K562 (cell line): ENCODE results near the gene SAP25.

Experiments used
- FOXJ2 ChIP-seq: fragments of 200-800 bp; sonication (Bioruptor generic); IDR thresholded peaks from 2 replicates; pipeline ENCODE4 v1.6.1; 2016; ENCODE audit warnings: missing genetic modification characterization, missing compliant biosample characterization
- HNRNPH1 ChIP-seq: fragments of 200-400 bp; formaldehyde crosslinking; optimal IDR thresholded peaks from 2 replicates; pipeline ENCODE3; 2017; ENCODE audit warnings: low read depth, mild to moderate bottlenecking, low read length, moderate library complexity
- NCOA1 ChIP-seq: fragments of 450-650 bp; IDR thresholded peaks from 2 replicates; pipeline ENCODE4 v1.6.1; 2016; ENCODE audit warnings: low read depth
- SIN3A ChIP-seq, 2 experiments: fragments of 150-350 bp in 1 of 2; IDR thresholded peaks; 2 replicates each; pipeline ENCODE4 v1.6.1; 2011 to 2016; ENCODE audit warnings: borderline replicate concordance in 2 of 2, low read depth in 2 of 2, low read length in 2 of 2, mild to moderate bottlenecking in 2 of 2, moderate library complexity in 2 of 2; ENCODE audit not compliant: control insufficient read depth in 1 of 2
- TARDBP ChIP-seq: fragments of 450-650 bp; IDR thresholded peaks from 2 replicates; pipeline ENCODE4 v1.6.1; 2016
- ZFPM2 ChIP-seq: fragments of 250-450 bp; sonication (Bioruptor Pico); IDR thresholded peaks from 2 replicates; pipeline ENCODE4 v1.5.1; 2022; ENCODE audit warnings: mild to moderate bottlenecking
- ZNF561 ChIP-seq: fragments of 450-650 bp; formaldehyde crosslinking; conservative IDR thresholded peaks from 2 replicates; pipeline ENCODE4 v1.4.0; 2020; ENCODE audit warnings: mild to moderate bottlenecking, moderate library complexity

DNA sequence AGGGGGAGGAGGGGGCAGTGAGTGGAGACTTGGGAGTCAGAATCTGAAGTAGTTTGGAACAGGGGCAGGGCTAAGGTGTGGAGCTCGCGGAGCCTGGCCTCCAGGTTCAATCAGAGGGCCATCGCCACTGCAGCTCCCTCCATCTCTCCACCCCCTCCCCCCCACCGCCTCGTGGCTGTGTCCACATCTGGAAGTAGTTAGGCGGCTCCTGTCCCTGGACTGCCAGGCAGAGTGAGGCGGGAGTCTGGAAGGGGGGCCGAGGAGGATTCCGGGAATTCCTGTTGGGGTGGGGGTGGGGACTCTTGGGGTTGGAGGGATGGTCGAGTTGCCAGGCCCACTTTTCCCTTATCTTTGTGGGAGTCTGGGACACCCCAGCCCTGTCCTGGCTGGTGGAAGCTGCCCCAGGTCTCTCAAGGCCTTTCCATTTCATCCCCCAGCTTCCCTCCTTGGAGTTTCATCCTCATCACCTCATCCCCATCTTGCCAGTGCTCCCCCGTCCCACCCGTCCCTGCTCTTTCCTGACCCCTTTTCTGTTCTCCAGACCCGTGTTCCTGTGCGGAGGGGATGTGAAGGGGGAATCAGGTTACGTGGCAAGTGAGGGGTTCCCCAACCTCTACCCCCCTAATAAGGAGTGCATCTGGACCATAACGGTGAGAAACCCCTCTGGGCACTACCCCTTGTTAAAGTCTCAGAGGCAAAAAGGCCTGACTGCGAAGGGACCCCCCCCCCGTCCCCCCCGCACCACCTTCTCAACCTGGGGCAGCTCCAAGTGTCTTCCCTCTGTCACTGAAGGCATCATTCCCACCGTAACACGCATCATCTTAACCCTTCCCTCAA, 29.4 kb upstream of the SAP25 start:
- no peak for TF ChIP-seq HNRNPH1
- TF ChIP-seq TARDBP = no peak
- TF ChIP-seq ZNF561 (CRISPR knock-in tag) = no peak
- no peak for TF ChIP-seq SIN3A (IDR thresholded peaks at IDR 0.05; ENCODE audit: borderline replicate concordance in 2 of 2, control insufficient read depth in 1 of 2, low read depth in 2 of 2, low read length in 2 of 2)
- TF ChIP-seq NCOA1 = no peak
- no peak for TF ChIP-seq FOXJ2 (tag)
- TF ChIP-seq ZFPM2 = no peak
